Astrocyte (in vitro differentiated cells and primary cell): Measurements from ENCODE around the gene OLA1. TPM values are rescaled to one million over a fixed set of nuclear protein-coding genes. Genes with fewer than 3 reads are reported as not detected.
A peak's percentile ranks its signal among the peaks of the same experiment; 100 is the strongest.

ENCODE experiments used
- DNase-seq: peaks from one replicate; pipeline ENCODE4 v3.0.0-alpha.2; 2010; ENCODE audit warnings: low read depth
- FAIRE-seq: peaks from 2 replicates; lab custom pipeline; 2011; peaks lifted over from hg19 to GRCh38; lab: Jason Lieb, UNC
- H2AFZ ChIP-seq: 2 replicates; pipeline ENCODE4 v1.6.0; 2012; ENCODE audit warnings: low read depth, low read length, inconsistent platforms
- H3K27ac ChIP-seq: 2 replicates; pipeline ENCODE4 v1.5.1; 2011; ENCODE audit warnings: low read depth, low read length, inconsistent platforms
- H3K27me3 ChIP-seq: 2 replicates; pipeline ENCODE4 v1.6.0; 2011; ENCODE audit warnings: low read length, inconsistent platforms; ENCODE audit not compliant: insufficient read depth
- H3K36me3 ChIP-seq: 2 replicates; pipeline ENCODE4 v1.5.1; 2011; ENCODE audit warnings: low read length, inconsistent platforms; ENCODE audit not compliant: insufficient read depth
- H3K4me1 ChIP-seq: 2 replicates; pipeline ENCODE4 v1.5.1; 2011; ENCODE audit warnings: low read length, inconsistent platforms; ENCODE audit not compliant: insufficient read depth
- H3K4me2 ChIP-seq: 2 replicates; pipeline ENCODE4 v1.6.0; 2012; ENCODE audit warnings: low read length, inconsistent platforms
- H3K4me3 ChIP-seq: 2 replicates; pipeline ENCODE4 v1.5.1; 2011; ENCODE audit warnings: low read depth, mild to moderate bottlenecking, low read length, inconsistent platforms; ENCODE audit not compliant: insufficient read depth
- H3K79me2 ChIP-seq: 2 replicates; pipeline ENCODE4 v1.6.0; 2012; ENCODE audit warnings: mild to moderate bottlenecking, low read length, inconsistent platforms; ENCODE audit not compliant: insufficient read depth
- H3K9ac ChIP-seq: 2 replicates; pipeline ENCODE4 v1.6.0; 2012; ENCODE audit warnings: mild to moderate bottlenecking, low read length, inconsistent platforms
- H3K9me3 ChIP-seq: 2 replicates; pipeline ENCODE4 v1.5.1; 2012; ENCODE audit warnings: low read depth, mild to moderate bottlenecking, low read length, inconsistent platforms; ENCODE audit not compliant: insufficient read depth
- H4K20me1 ChIP-seq: 2 replicates; pipeline ENCODE4 v1.6.0; 2012; ENCODE audit warnings: low read length, inconsistent platforms; ENCODE audit not compliant: insufficient read depth
- H3K27ac Mint-ChIP-seq: one replicate; pipeline ENCODE4 v1.8.0; 2021; ENCODE audit warnings: mild to moderate bottlenecking, mixed read lengths; ENCODE audit not compliant: unreplicated experiment
- H3K27me3 Mint-ChIP-seq: one replicate; pipeline ENCODE4 v1.8.0; 2021; ENCODE audit warnings: low read depth, mixed read lengths; ENCODE audit not compliant: unreplicated experiment
- H3K36me3 Mint-ChIP-seq: one replicate; pipeline ENCODE4 v1.8.0; 2021; ENCODE audit warnings: low read depth, mixed read lengths; ENCODE audit not compliant: unreplicated experiment
- H3K4me1 Mint-ChIP-seq: one replicate; pipeline ENCODE4 v1.8.0; 2021; ENCODE audit warnings: low read depth, mixed read lengths; ENCODE audit not compliant: unreplicated experiment
- H3K4me3 Mint-ChIP-seq: one replicate; pipeline ENCODE4 v1.8.0; 2021; ENCODE audit warnings: mild to moderate bottlenecking, moderate library complexity, mixed read lengths; ENCODE audit not compliant: unreplicated experiment
- H3K9me3 Mint-ChIP-seq: one replicate; pipeline ENCODE4 v1.8.0; 2021; ENCODE audit warnings: mild to moderate bottlenecking, mixed read lengths; ENCODE audit not compliant: unreplicated experiment
- EZH2 ChIP-seq: IDR thresholded peaks from 2 replicates; pipeline ENCODE4 v1.6.1; 2012; ENCODE audit warnings: mild to moderate bottlenecking, low read length, inconsistent platforms; ENCODE audit not compliant: insufficient read depth
- total RNA-seq: library from RNA; stranded (reverse); gene quantifications from 2 replicates; pipeline ENCODE4 v1.2.1, GENCODE V29; 2021
- TF ChIP-seq, protein P1 (sequence below): IDR thresholded peaks from 2 replicates; pipeline ENCODE4 v1.5.1; 2011; ENCODE audit warnings: low read depth, mild to moderate bottlenecking, inconsistent platforms, low read length, moderate library complexity; ENCODE audit not compliant: insufficient read depth

Gene OLA1
- total RNA-seq, 1 donor from 2014 or later = 104 TPM

DNA sequence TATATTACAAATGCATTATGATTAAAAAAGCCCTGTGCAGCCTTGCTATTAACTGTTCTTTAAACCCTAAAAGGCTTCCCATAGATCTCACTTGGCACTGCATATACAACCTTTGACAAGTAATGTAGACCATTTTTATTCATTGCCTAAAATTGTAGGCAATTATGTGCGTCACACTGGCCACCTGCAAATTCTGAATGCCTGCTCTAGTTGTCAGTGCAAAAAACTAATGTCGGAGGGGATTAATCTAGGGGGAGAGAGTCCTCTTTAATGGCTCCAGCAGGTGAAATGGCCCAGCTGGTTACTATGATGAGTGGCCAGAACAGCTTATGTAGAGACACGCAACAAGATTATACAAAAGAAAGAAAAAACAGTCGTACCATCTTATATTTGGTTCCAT, 123.2 kb downstream of the OLA1 start:
- Histone ChIP-seq H3K79me2 (peaks cover 3% of the 10 kb centered on the region), H3K9ac (no peak overlapping the region), H3K9me3 (no peaks in the 10 kb centered on the region), H3K4me2 (no peak overlapping the region), H3K27me3 (no peaks in the 10 kb centered on the region), H2AFZ (no peak overlapping the region), H3K4me3 (no peak overlapping the region), H3K27ac (no peak overlapping the region), H3K36me3 (no peaks in the 10 kb centered on the region), H4K20me1 (peaks cover 3% of the 10 kb centered on the region), H3K4me1 (no peaks in the 10 kb centered on the region)
- TF ChIP-seq, protein P1, sequence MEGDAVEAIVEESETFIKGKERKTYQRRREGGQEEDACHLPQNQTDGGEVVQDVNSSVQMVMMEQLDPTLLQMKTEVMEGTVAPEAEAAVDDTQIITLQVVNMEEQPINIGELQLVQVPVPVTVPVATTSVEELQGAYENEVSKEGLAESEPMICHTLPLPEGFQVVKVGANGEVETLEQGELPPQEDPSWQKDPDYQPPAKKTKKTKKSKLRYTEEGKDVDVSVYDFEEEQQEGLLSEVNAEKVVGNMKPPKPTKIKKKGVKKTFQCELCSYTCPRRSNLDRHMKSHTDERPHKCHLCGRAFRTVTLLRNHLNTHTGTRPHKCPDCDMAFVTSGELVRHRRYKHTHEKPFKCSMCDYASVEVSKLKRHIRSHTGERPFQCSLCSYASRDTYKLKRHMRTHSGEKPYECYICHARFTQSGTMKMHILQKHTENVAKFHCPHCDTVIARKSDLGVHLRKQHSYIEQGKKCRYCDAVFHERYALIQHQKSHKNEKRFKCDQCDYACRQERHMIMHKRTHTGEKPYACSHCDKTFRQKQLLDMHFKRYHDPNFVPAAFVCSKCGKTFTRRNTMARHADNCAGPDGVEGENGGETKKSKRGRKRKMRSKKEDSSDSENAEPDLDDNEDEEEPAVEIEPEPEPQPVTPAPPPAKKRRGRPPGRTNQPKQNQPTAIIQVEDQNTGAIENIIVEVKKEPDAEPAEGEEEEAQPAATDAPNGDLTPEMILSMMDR = no peak
- TF ChIP-seq EZH2 = no peak
- Mint-ChIP-seq H3K27ac (no peak overlapping the region), H3K4me1 (peaks cover 16% of the 10 kb centered on the region), H3K9me3 (no peaks in the 10 kb centered on the region), H3K36me3 (no peaks in the 10 kb centered on the region), H3K4me3 (no peak overlapping the region), H3K27me3 (no peaks in the 10 kb centered on the region)
- FAIRE-seq (no peak), DNase-seq (no peak)

DNA sequence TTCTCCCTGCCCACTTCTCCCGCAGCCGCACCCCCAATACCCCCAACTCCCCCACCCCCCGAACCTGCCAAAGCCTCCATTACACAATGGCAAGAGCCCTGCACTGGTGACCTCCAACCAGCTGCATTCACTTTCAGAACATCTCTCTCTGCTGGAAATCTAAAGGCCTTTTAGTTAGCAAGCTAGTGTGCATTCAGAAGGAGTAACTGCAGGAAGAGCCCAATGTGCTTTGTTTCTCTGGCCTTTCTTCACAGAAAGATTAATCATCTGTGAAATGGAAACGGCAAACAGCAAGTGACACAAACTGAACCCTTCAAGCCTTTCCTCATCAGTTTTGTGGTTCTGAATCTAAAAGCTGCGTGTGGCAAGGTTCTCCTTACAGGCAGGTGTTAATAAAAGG, 124.2 kb downstream of the OLA1 start:
- Histone ChIP-seq H3K4me1 (no peaks in the 10 kb centered on the region), H3K9ac (no peak overlapping the region), H3K9me3 (no peaks in the 10 kb centered on the region), H4K20me1 (peaks cover 3% of the 10 kb centered on the region), H3K4me3 (no peak overlapping the region), H3K4me2 (no peak overlapping the region), H3K27me3 (no peaks in the 10 kb centered on the region), H3K36me3 (no peaks in the 10 kb centered on the region), H3K27ac (no peak overlapping the region), H3K79me2 (peaks cover 3% of the 10 kb centered on the region), H2AFZ (no peak overlapping the region)
- Mint-ChIP-seq H3K27ac (no peak overlapping the region), H3K9me3 (no peaks in the 10 kb centered on the region), H3K27me3 (no peaks in the 10 kb centered on the region), H3K4me3 (no peak overlapping the region), H3K4me1 (peaks cover 16% of the 10 kb centered on the region), H3K36me3 (no peaks in the 10 kb centered on the region)
- DNase-seq (no peak), FAIRE-seq (peak; percentile 5)
- no peak for TF ChIP-seq EZH2
- TF ChIP-seq, protein P1 = no peak

DNA sequence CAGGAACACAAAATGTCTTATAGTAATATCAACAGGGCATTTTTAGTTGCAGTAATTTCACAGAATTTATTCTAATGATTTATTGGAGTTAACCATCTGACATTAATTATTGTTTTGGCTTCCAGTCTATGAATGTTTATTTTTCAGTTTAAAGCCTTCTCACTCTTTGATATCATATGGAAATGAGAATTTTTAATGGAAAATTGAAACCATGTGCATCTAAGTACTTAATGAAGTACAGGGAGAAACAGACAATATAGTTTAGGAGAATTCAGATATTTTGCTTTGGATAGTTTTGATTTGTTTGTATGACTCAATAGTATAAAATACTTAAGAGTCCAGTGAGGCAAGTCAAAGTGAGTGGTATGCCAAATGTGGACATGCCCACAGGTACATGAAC, 126.1 kb downstream of the OLA1 start:
- Mint-ChIP-seq H3K27ac (no peak overlapping the region), H3K4me1 (peaks cover 26% of the 10 kb centered on the region)
- peaks cover 10% of the 10 kb centered on the region for H3K4me1 ChIP-seq

More for the DNA sequence above, 126.1 kb downstream of the OLA1 start:
- peak; percentile 4 for DNase-seq
- no peaks in the 10 kb centered on the region for H3K79me2 ChIP-seq
- no peak for FAIRE-seq
- no peaks in the 10 kb centered on the region for H3K36me3 Mint-ChIP-seq
- TF ChIP-seq, protein P1 = no peak
- TF ChIP-seq EZH2 = no peak
- H2AFZ ChIP-seq = no peak overlapping the region
- H3K27me3 ChIP-seq = no peaks in the 10 kb centered on the region
- H3K4me3 ChIP-seq = no peak overlapping the region
- no peak overlapping the region for H3K4me3 Mint-ChIP-seq
- H3K4me2 ChIP-seq = no peak overlapping the region
- no peaks in the 10 kb centered on the region for H3K27me3 Mint-ChIP-seq
- no peak overlapping the region for H3K27ac ChIP-seq
- H4K20me1 ChIP-seq = peaks cover 3% of the 10 kb centered on the region
- H3K36me3 ChIP-seq = no peaks in the 10 kb centered on the region
- no peaks in the 10 kb centered on the region for H3K9me3 Mint-ChIP-seq
- no peak overlapping the region for H3K9ac ChIP-seq
- H3K9me3 ChIP-seq = no peaks in the 10 kb centered on the region
